OCI-LY7 (cell line): ENCODE data around the gene NSMCE1. TPM values are rescaled to one million over a fixed set of nuclear protein-coding genes. Genes with fewer than 3 reads are reported as not detected.

Experiments
- BruUV-seq: library from RNA; stranded (reverse); fragments of 400-500 nt; replicated peaks from 2 replicates; lab custom pipeline; 2021; lab: Mats Ljungman, UMichigan
- CTCF ChIA-PET: fragments of 300-600 bp; sonication (Branson Sonifier 250); formaldehyde crosslinking; loops from one replicate; lab custom pipeline; 2022; ENCODE audit warnings: antibody characterized with exemption; ENCODE audit not compliant: unreplicated experiment; lab: Charles Lee
- POLR2A ChIA-PET: fragments of 300-600 bp; sonication (Branson Sonifier 250); formaldehyde crosslinking; loops from one replicate; lab custom pipeline; 2022; ENCODE audit warnings: antibody characterized with exemption; lab: Charles Lee
- DNase-seq: peaks from one replicate; pipeline ENCODE4 v3.0.0-alpha.2; 2015; ENCODE audit warnings: low spot score
- H2AFZ ChIP-seq: fragments of 200-600 bp; sonication (generic), shearing (Covaris generic); 2 replicates; pipeline ENCODE4 v1.6.1; 2014; ENCODE audit warnings: mild to moderate bottlenecking, antibody characterized with exemption, low read length, moderate library complexity
- H3K27ac ChIP-seq: fragments of 200-600 bp; sonication (generic); 2 replicates; pipeline ENCODE4 v1.5.1; 2014; ENCODE audit warnings: mixed run types, low read depth, mild to moderate bottlenecking, moderate library complexity, low read length, inconsistent platforms; ENCODE audit not compliant: poor library complexity, severe bottlenecking
- H3K36me3 ChIP-seq: fragments of 200-600 bp; sonication (generic); 2 replicates; pipeline ENCODE4 v1.6.1; 2014; ENCODE audit warnings: mild to moderate bottlenecking, antibody characterized with exemption, low read length, moderate library complexity, mixed read lengths; ENCODE audit not compliant: insufficient read depth
- H3K4me1 ChIP-seq: fragments of 200-600 bp; sonication (generic); 2 replicates; pipeline ENCODE4 v1.5.1; 2014; ENCODE audit warnings: mild to moderate bottlenecking, low read length; ENCODE audit not compliant: insufficient read depth, poor library complexity, severe bottlenecking
- H3K4me2 ChIP-seq: fragments of 200-600 bp; sonication (generic); 2 replicates; pipeline ENCODE4 v1.6.1; 2014; ENCODE audit warnings: mild to moderate bottlenecking, low read length
- H3K4me3 ChIP-seq: fragments of 200-600 bp; sonication (generic); 2 replicates; pipeline ENCODE4 v1.5.1; 2014; ENCODE audit warnings: mild to moderate bottlenecking, low read depth, low read length; ENCODE audit not compliant: poor library complexity, severe bottlenecking
- H3K79me2 ChIP-seq: fragments of 200-600 bp; sonication (generic); 2 replicates; pipeline ENCODE4 v1.6.1; 2016; ENCODE audit warnings: low read depth, mild to moderate bottlenecking, low read length, moderate library complexity, mixed read lengths; ENCODE audit not compliant: insufficient read depth
- H3K9me2 ChIP-seq: fragments of 200-600 bp; sonication (generic); 2 replicates; pipeline ENCODE4 v1.6.1; 2016; ENCODE audit warnings: mild to moderate bottlenecking, low read length, mixed read lengths; ENCODE audit not compliant: insufficient read depth
- H3K9me3 ChIP-seq: fragments of 200-600 bp; sonication (generic); 2 replicates; pipeline ENCODE4 v1.6.1; 2014; ENCODE audit warnings: mild to moderate bottlenecking, mixed run types, low read length, mixed read lengths
- H4K20me1 ChIP-seq: fragments of 200-600 bp; sonication (generic); 2 replicates; pipeline ENCODE4 v1.6.1; 2014; ENCODE audit warnings: mild to moderate bottlenecking, antibody characterized with exemption, low read length, moderate library complexity, mixed read lengths; ENCODE audit not compliant: insufficient read depth
- EZH2phosphoT487 ChIP-seq: fragments of 200-600 bp; sonication (generic); IDR thresholded peaks from 2 replicates; pipeline ENCODE4 v1.6.1; 2018; ENCODE audit warnings: low read depth, borderline replicate concordance, mild to moderate bottlenecking, mixed run types, antibody characterized with exemption, low read length, moderate library complexity, mixed read lengths
- intact Hi-C: fragments of 100-400 bp; cut with micrococcal nuclease; formaldehyde crosslinking; loops from one replicate; pipeline ENCODE4 v1.10.0; 2022; ENCODE audit not compliant: unreplicated experiment
- total RNA-seq, 2 experiments: library from RNA; depleted of rRNA in 1 of 2; stranded (reverse); fragments of >200 nt in 1 of 2; shearing (Covaris generic) in 1 of 2; gene quantifications; 2 replicates each; pipeline ENCODE4 v1.2.3, GENCODE V29; 2014 to 2022
- TF ChIP-seq, protein P1 (sequence below): fragments of 200-600 bp; sonication (generic); conservative IDR thresholded peaks from 2 replicates; pipeline ENCODE4 v1.5.1; 2014; ENCODE audit warnings: mild to moderate bottlenecking, antibody characterized with exemption, low read length, moderate library complexity, mixed read lengths

The NSMCE1 gene
- total RNA-seq, 2 experiments from 2014 or later: 51.1 to 84.0 TPM

GRCh38 chr16:27234171-27234570, 34.4 kb downstream of the NSMCE1 start:
- Histone ChIP-seq H3K4me3 (no peak overlapping the region), H3K27ac (no peak overlapping the region), H3K79me2 (no peaks in the 10 kb centered on the region), H4K20me1 (no peaks in the 10 kb centered on the region), H2AFZ (no peak overlapping the region), H3K4me1 (peaks cover 67% of the 10 kb centered on the region), H3K4me2 (peak overlapping the region; percentile 60), H3K9me3 (no peaks in the 10 kb centered on the region), H3K9me2 (no peaks in the 10 kb centered on the region), H3K36me3 (peaks cover 26% of the 10 kb centered on the region)
- BruUV-seq: no TSS peak
- DNase-seq: no peak
- ChIA-PET CTCF (interaction anchor here (0.6 to 1.5 kb wide), 7 partner anchors 35 to 141 kb away, joined by 3 to 6 read pairs (median 4); no protein-coding TSS in a partner anchor), POLR2A (interaction anchor here (0.7 to 1.9 kb wide), 4 partner anchors 9 to 550 kb away, joined by 3 to 9 read pairs (median 4); no protein-coding TSS in a partner anchor)
- intact Hi-C loops: loop anchor here (2.0 kb wide), 1 partner anchor 81 kb away; no protein-coding TSS in a partner anchor
- no peak for TF ChIP-seq EZH2phosphoT487
- TF ChIP-seq, protein P1, sequence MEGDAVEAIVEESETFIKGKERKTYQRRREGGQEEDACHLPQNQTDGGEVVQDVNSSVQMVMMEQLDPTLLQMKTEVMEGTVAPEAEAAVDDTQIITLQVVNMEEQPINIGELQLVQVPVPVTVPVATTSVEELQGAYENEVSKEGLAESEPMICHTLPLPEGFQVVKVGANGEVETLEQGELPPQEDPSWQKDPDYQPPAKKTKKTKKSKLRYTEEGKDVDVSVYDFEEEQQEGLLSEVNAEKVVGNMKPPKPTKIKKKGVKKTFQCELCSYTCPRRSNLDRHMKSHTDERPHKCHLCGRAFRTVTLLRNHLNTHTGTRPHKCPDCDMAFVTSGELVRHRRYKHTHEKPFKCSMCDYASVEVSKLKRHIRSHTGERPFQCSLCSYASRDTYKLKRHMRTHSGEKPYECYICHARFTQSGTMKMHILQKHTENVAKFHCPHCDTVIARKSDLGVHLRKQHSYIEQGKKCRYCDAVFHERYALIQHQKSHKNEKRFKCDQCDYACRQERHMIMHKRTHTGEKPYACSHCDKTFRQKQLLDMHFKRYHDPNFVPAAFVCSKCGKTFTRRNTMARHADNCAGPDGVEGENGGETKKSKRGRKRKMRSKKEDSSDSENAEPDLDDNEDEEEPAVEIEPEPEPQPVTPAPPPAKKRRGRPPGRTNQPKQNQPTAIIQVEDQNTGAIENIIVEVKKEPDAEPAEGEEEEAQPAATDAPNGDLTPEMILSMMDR: no peak

DNA sequence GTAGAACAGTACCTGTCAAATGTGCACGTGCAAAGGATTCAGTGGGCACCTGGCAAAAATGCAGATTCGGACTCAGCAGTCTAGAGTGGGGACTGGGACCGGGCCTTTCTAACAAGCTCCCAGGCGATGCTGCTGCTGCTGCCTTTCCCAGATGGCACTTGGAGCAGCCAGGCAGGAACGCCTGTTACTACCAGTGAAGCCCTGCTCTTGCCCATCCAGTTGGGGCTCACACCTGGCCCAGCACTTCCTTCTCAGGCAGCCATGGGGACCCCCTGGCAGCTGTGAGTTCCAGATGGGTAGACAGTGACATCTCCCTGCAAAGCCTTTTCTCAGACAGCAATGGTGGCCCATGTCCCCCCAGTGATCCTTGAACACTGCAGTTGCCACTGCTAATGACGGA, 34.8 kb downstream of the NSMCE1 start:
- BruUV-seq: no TSS peak
- Histone ChIP-seq H4K20me1 (no peaks in the 10 kb centered on the region), H3K79me2 (no peaks in the 10 kb centered on the region), H3K4me2 (peak overlapping the region; percentile 60), H3K9me2 (no peaks in the 10 kb centered on the region), H3K36me3 (peaks cover 26% of the 10 kb centered on the region), H3K27ac (peak overlapping the region; percentile 55), H3K4me3 (no peak overlapping the region), H2AFZ (no peak overlapping the region), H3K4me1 (peaks cover 67% of the 10 kb centered on the region), H3K9me3 (no peaks in the 10 kb centered on the region)
- ChIA-PET POLR2A (interaction anchor here (0.7 to 1.9 kb wide), 3 partner anchors 9 to 550 kb away, joined by 3 to 9 read pairs (median 5); no protein-coding TSS in a partner anchor), CTCF (interaction anchor here (0.7 to 1.2 kb wide), 3 partner anchors 40 to 142 kb away, joined by 3 to 6 read pairs (median 4); no protein-coding TSS in a partner anchor)
- TF ChIP-seq, protein P1: no peak
- TF ChIP-seq EZH2phosphoT487: no peak
- intact Hi-C loops: loop anchor here (2.0 kb wide), 2 partner anchors 81 to 217 kb away; no protein-coding TSS in a partner anchor
- DNase-seq: peak; percentile 44
